HEK293 (cell line): ENCODE measurements around the gene NR0B1.

Source experiments
- CTCF ChIA-PET: fragments of 350-600 bp; formaldehyde crosslinking; extraction: SDS; loops from one replicate; lab custom pipeline; 2021; ENCODE audit warnings: antibody characterized with exemption; lab: Yijun Ruan, JAX
- POLR2A ChIA-PET: fragments of 300-600 bp; formaldehyde crosslinking; extraction: SDS; loops from one replicate; lab custom pipeline; 2020; ENCODE audit warnings: antibody characterized with exemption, inconsistent platforms; lab: Yijun Ruan, JAX
- H3K27ac ChIP-seq: fragments of 200-500 bp; sonication (Bioruptor generic); 2 replicates; pipeline ENCODE4 v1.5.1; 2014; ENCODE audit warnings: low read depth, low read length, control low read depth, inconsistent platforms; ENCODE audit errors: extremely low read depth
- H3K36me3 ChIP-seq, 2 experiments: fragments of 200-500 bp in 1 of 2; sonication (Bioruptor generic) in 1 of 2; 1 replicate in 1 of 2; 2 replicates in 1 of 2; pipeline ENCODE4 v1.5.1; 2014 to 2017; ENCODE audit warnings: inconsistent platforms in 2 of 2, low read length in 2 of 2; ENCODE audit not compliant: control insufficient read depth in 2 of 2, insufficient read depth in 1 of 2
- H3K4me1 ChIP-seq: fragments of 200-500 bp; sonication (Bioruptor generic); 2 replicates; pipeline ENCODE4 v1.5.1; 2014; ENCODE audit warnings: mild to moderate bottlenecking, low read length, inconsistent platforms; ENCODE audit not compliant: control insufficient read depth, insufficient read depth
- H3K4me3 ChIP-seq: 2 replicates; pipeline ENCODE4 v1.5.1; 2011; ENCODE audit warnings: low read depth, mild to moderate bottlenecking, control low read depth, low read length, moderate library complexity
- H3K9me3 ChIP-seq: fragments of 200-500 bp; sonication (Bioruptor generic); 2 replicates; pipeline ENCODE4 v1.5.1; 2014; ENCODE audit warnings: low read depth, low read length, inconsistent platforms; ENCODE audit not compliant: control insufficient read depth, insufficient read depth
- FEZF1 ChIP-seq: fragments of 450-650 bp; formaldehyde crosslinking; IDR thresholded peaks from 2 replicates; pipeline ENCODE4 v1.5.1; 2016; ENCODE audit warnings: missing biosample characterization, missing genetic modification characterization
- GLIS2 ChIP-seq: fragments of 450-650 bp; formaldehyde crosslinking; IDR thresholded peaks from 2 replicates; pipeline ENCODE4 v1.5.1; 2016; ENCODE audit warnings: missing biosample characterization, missing genetic modification characterization
- HOXD13 ChIP-seq: sonication (generic); formaldehyde crosslinking; IDR thresholded peaks from 2 replicates; pipeline ENCODE4 v1.8.0; 2022; ENCODE audit warnings: missing genetic modification reagents, borderline replicate concordance
- KLF10 ChIP-seq: fragments of 450-650 bp; IDR thresholded peaks from 2 replicates; pipeline ENCODE4 v1.5.1; 2018; ENCODE audit warnings: missing biosample characterization, mild to moderate bottlenecking, missing genetic modification characterization
- REPIN1 ChIP-seq: fragments of 450-650 bp; formaldehyde crosslinking; IDR thresholded peaks from 2 replicates; pipeline ENCODE4 v1.5.1; 2017; ENCODE audit warnings: missing biosample characterization, missing genetic modification characterization, low read depth
- ZBTB1 ChIP-seq: fragments of 450-650 bp; formaldehyde crosslinking; IDR thresholded peaks from 2 replicates; pipeline ENCODE4 v1.5.1; 2016; ENCODE audit warnings: missing biosample characterization, missing genetic modification characterization
- ZBTB21 ChIP-seq: fragments of 450-650 bp; formaldehyde crosslinking; IDR thresholded peaks from 2 replicates; pipeline ENCODE4 v1.5.1; 2017; ENCODE audit warnings: missing biosample characterization, missing genetic modification characterization
- ZFP69B ChIP-seq: fragments of 450-650 bp; formaldehyde crosslinking; IDR thresholded peaks from 2 replicates; pipeline ENCODE4 v1.5.1; 2016; ENCODE audit warnings: missing biosample characterization, missing genetic modification characterization
- ZNF266 ChIP-seq: fragments of 450-650 bp; formaldehyde crosslinking; IDR thresholded peaks from 2 replicates; pipeline ENCODE4 v1.5.1; 2016; ENCODE audit warnings: missing biosample characterization, missing genetic modification characterization, low read depth
- ZNF501 ChIP-seq: fragments of 450-650 bp; formaldehyde crosslinking; IDR thresholded peaks from 2 replicates; pipeline ENCODE4 v1.5.1; 2016; ENCODE audit warnings: missing biosample characterization, missing genetic modification characterization
- ZNF544 ChIP-seq: fragments of 450-650 bp; formaldehyde crosslinking; IDR thresholded peaks from 2 replicates; pipeline ENCODE4 v1.5.0; 2017; ENCODE audit warnings: missing biosample characterization, missing genetic modification characterization
- ZNF560 ChIP-seq: fragments of 450-650 bp; formaldehyde crosslinking; IDR thresholded peaks from 2 replicates; pipeline ENCODE4 v1.5.1; 2017; ENCODE audit warnings: missing biosample characterization, missing genetic modification characterization, borderline replicate concordance
- ZNF600 ChIP-seq: fragments of 450-650 bp; formaldehyde crosslinking; IDR thresholded peaks from 2 replicates; pipeline ENCODE4 v1.5.1; 2016; ENCODE audit warnings: missing biosample characterization, missing genetic modification characterization
- ZNF610 ChIP-seq: fragments of 450-650 bp; formaldehyde crosslinking; IDR thresholded peaks from 2 replicates; pipeline ENCODE4 v1.5.1; 2016; ENCODE audit warnings: missing biosample characterization, missing genetic modification characterization, borderline replicate concordance
- ZNF624 ChIP-seq: fragments of 450-650 bp; formaldehyde crosslinking; IDR thresholded peaks from 2 replicates; pipeline ENCODE4 v1.5.1; 2017; ENCODE audit warnings: missing biosample characterization, missing genetic modification characterization
- TF ChIP-seq, protein P1 (sequence below): fragments of 450-650 bp; formaldehyde crosslinking; IDR thresholded peaks from 2 replicates; pipeline ENCODE4 v1.5.1; 2016; ENCODE audit warnings: missing biosample characterization, missing genetic modification characterization, borderline replicate concordance
- TF ChIP-seq, protein P2 (sequence below): fragments of 450-650 bp; formaldehyde crosslinking; conservative IDR thresholded peaks from 2 replicates; pipeline ENCODE4 v1.5.1; 2016; ENCODE audit warnings: low read depth, missing biosample characterization, missing genetic modification characterization
- TF ChIP-seq, protein P3 (sequence below): fragments of 450-650 bp; formaldehyde crosslinking; IDR thresholded peaks from 2 replicates; pipeline ENCODE4 v1.5.1; 2016; ENCODE audit warnings: missing biosample characterization, missing genetic modification characterization
- TF ChIP-seq, protein P4 (sequence below): fragments of 450-650 bp; formaldehyde crosslinking; IDR thresholded peaks from 2 replicates; pipeline ENCODE4 v1.5.1; 2016; ENCODE audit warnings: missing biosample characterization, missing genetic modification characterization

Gene NR0B1

DNA sequence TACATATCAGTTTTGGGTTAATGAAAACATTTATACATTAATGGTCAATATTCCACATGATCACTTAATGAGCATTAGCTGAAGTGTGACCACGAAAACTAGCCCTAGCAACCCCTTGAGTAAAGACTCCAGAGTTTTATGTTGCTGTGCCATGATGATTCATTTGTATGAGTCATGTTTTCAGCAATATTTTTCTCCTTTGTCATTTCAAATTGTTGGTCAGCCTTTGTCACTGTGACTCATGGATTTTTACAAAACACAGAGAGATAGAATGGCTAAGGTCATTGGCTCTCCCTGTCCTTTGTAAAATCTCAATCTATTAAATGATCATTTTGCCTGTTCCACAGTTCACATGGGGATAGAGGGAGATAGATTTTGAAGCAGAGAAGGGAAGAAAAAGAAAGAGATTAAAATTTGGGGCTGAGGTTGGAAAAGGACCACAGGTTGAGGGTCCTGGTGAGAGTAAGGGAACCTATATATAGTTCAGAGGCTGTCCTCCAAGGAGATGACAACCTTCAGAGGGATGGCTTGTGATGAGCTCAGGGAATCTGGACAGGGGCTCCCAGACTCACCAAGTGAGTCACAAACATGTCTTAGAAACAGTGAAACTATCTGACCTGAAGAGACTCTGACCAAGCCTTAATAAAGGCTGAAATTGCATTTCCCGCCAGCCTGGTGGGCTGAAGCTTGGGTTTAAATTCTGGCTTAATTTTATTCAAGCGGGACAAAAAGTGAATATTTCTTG lies 25.6 kb downstream of the NR0B1 start:
- no peaks in the 10 kb centered on the region for H3K9me3 ChIP-seq
- no peaks in the 10 kb centered on the region for H3K36me3 ChIP-seq
- CTCF ChIA-PET, result interaction anchor here (0.7 kb wide), 1 partner anchor 989 kb away, joined by 3 read pairs; no protein-coding TSS in a partner anchor
- H3K27ac ChIP-seq, result no peak overlapping the region
- no peaks in the 10 kb centered on the region for H3K4me1 ChIP-seq
- POLR2A ChIA-PET, result no interaction called here
- H3K4me3 ChIP-seq, result no peak overlapping the region
- TF ChIP-seq HOXD13 (CRISPR knock-in tag) (no peak), KLF10 (no peak), GLIS2 (no peak), FEZF1 (tag by site-specific recombination) (no peak), ZFP69B (tag by site-specific recombination) (no peak), ZNF501 (tag by site-specific recombination) (no peak), ZNF610 (tag by site-specific recombination) (no peak), ZBTB1 (tag by site-specific recombination) (no peak), ZNF560 (tag by site-specific recombination) (no peak), ZBTB21 (tag by site-specific recombination) (no peak), ZNF624 (tag by site-specific recombination) (no peak), ZNF266 (tag by site-specific recombination) (no peak), ZNF600 (tag by site-specific recombination) (no peak), ZNF544 (tag by site-specific recombination) (no peak), REPIN1 (tag by site-specific recombination) (no peak)
- TF ChIP-seq, protein P1, sequence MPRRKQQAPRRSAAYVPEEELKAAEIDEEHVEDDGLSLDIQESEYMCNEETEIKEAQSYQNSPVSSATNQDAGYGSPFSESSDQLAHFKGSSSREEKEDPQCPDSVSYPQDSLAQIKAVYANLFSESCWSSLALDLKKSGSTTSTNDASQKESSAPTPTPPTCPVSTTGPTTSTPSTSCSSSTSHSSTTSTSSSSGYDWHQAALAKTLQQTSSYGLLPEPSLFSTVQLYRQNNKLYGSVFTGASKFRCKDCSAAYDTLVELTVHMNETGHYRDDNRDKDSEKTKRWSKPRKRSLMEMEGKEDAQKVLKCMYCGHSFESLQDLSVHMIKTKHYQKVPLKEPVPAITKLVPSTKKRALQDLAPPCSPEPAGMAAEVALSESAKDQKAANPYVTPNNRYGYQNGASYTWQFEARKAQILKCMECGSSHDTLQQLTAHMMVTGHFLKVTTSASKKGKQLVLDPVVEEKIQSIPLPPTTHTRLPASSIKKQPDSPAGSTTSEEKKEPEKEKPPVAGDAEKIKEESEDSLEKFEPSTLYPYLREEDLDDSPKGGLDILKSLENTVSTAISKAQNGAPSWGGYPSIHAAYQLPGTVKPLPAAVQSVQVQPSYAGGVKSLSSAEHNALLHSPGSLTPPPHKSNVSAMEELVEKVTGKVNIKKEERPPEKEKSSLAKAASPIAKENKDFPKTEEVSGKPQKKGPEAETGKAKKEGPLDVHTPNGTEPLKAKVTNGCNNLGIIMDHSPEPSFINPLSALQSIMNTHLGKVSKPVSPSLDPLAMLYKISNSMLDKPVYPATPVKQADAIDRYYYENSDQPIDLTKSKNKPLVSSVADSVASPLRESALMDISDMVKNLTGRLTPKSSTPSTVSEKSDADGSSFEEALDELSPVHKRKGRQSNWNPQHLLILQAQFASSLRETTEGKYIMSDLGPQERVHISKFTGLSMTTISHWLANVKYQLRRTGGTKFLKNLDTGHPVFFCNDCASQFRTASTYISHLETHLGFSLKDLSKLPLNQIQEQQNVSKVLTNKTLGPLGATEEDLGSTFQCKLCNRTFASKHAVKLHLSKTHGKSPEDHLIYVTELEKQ (tag by site-specific recombination), result no peak
- TF ChIP-seq, protein P2, sequence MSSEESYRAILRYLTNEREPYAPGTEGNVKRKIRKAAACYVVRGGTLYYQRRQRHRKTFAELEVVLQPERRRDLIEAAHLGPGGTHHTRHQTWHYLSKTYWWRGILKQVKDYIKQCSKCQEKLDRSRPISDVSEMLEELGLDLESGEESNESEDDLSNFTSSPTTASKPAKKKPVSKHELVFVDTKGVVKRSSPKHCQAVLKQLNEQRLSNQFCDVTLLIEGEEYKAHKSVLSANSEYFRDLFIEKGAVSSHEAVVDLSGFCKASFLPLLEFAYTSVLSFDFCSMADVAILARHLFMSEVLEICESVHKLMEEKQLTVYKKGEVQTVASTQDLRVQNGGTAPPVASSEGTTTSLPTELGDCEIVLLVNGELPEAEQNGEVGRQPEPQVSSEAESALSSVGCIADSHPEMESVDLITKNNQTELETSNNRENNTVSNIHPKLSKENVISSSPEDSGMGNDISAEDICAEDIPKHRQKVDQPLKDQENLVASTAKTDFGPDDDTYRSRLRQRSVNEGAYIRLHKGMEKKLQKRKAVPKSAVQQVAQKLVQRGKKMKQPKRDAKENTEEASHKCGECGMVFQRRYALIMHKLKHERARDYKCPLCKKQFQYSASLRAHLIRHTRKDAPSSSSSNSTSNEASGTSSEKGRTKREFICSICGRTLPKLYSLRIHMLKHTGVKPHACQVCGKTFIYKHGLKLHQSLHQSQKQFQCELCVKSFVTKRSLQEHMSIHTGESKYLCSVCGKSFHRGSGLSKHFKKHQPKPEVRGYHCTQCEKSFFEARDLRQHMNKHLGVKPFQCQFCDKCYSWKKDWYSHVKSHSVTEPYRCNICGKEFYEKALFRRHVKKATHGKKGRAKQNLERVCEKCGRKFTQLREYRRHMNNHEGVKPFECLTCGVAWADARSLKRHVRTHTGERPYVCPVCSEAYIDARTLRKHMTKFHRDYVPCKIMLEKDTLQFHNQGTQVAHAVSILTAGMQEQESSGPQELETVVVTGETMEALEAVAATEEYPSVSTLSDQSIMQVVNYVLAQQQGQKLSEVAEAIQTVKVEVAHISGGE (tag by site-specific recombination), result no peak
- TF ChIP-seq, protein P3, sequence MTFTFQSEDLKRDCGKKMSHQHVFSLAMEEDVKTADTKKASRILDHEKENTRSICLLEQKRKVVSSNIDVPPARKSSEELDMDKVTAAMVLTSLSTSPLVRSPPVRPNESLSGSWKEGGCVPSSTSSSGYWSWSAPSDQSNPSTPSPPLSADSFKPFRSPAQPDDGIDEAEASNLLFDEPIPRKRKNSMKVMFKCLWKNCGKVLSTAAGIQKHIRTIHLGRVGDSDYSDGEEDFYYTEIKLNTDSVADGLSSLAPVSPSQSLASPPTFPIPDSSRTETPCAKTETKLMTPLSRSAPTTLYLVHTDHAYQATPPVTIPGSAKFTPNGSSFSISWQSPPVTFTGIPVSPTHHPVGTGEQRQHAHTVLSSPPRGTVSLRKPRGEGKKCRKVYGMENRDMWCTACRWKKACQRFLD (tag by site-specific recombination), result no peak
- TF ChIP-seq, protein P4, sequence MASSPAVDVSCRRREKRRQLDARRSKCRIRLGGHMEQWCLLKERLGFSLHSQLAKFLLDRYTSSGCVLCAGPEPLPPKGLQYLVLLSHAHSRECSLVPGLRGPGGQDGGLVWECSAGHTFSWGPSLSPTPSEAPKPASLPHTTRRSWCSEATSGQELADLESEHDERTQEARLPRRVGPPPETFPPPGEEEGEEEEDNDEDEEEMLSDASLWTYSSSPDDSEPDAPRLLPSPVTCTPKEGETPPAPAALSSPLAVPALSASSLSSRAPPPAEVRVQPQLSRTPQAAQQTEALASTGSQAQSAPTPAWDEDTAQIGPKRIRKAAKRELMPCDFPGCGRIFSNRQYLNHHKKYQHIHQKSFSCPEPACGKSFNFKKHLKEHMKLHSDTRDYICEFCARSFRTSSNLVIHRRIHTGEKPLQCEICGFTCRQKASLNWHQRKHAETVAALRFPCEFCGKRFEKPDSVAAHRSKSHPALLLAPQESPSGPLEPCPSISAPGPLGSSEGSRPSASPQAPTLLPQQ (tag by site-specific recombination), result no peak
- TF ChIP-seq, all 188 proteins: peak for 0
